GM19025 (cell line): ENCODE measurements around the gene MYCN.

Source experiments
- ATAC-seq: cut with Tn5 transposase; IDR thresholded peaks from one replicate; pipeline ENCODE4 v1.9.1; 2021; ENCODE audit warnings: mild to moderate bottlenecking, low read depth, moderate library complexity; ENCODE audit not compliant: unreplicated experiment

Gene MYCN

DNA sequence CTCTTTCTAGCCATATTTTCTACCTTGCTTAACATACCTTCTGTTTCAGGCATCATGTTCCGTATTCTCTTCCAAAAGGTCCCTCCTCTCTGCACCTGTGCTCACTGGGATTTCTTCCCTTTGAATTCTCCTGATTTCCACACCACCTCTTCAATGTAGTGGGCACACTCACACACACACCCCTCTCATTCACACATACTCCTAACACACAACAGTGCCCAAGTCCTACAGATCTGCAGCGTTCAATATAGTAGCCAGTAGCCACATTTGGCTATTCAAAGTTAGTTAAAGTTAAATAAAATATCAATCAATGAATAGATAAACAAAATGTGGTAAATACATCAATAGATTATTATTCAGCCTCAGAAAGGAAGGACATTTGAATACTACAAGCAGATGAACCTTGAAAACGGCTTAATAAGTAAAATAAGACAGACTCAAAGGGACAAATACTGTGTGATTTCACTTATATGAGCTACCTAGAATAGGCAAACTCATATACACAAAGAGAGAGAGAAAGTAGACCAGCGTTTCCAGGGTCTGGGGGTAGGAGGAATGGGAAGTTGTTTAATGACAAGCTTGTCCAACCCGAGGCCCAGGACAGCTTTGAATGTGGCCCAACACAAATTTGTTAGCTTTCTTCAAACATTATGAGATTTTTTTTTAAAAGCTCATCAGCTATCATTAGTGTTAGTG is 34.4 kb downstream of the MYCN start:
- no peak for ATAC-seq

DNA sequence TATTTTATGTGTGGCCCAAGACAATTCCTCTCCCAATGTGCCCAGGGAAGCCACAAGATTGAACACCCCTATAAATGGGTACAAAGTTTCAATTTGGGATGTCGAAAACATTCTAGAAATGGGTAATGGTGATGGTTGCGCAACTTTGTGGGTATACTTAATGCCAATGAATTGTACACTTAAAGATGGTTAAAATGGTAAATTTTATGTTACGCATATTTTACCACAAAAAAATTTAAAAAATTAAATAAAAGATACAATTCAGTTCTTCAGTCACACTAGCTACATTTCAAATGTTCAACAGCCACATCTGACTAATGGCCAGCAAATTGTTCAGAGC is 34.9 kb downstream of the MYCN start:
- no peak for ATAC-seq

DNA sequence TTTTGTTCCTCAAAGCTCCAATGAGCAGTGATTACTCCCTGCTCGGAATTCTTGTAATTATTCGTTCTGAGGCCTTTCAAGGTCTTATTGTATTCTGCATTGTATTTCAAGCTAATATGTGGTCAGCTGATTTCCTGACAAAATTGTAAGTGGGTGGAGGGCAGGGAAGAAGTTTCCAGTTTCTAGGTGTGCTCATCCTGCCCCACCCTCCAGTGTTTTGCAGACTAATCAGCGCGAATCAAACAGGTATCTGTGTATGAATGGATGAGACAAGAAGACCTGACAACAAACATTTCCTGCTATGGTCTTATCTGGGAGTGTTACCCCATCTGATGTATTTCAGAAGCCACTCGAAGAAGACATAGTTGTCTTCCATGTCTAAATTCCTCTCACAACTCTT is 35.3 kb downstream of the MYCN start:
- ATAC-seq: no peak

DNA sequence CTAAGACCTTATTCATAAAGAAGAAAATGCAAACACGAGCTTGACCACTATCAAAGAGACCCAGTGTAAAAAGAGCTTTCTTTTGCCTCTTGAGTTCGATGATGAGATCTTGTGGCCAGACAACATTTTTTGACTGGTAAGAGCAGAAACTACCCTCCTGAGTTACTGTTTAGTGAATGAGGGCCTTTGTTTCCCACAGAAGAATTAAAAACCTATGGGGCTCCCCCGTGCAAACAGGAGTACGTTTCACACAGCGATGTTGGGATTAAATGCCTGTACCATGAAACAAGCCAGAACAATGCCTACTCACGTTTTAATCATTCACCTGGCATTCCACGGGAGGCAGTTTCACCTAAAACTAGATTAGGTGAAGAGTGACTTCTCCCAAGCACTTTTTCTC is 36.0 kb downstream of the MYCN start:
- no peak for ATAC-seq

DNA sequence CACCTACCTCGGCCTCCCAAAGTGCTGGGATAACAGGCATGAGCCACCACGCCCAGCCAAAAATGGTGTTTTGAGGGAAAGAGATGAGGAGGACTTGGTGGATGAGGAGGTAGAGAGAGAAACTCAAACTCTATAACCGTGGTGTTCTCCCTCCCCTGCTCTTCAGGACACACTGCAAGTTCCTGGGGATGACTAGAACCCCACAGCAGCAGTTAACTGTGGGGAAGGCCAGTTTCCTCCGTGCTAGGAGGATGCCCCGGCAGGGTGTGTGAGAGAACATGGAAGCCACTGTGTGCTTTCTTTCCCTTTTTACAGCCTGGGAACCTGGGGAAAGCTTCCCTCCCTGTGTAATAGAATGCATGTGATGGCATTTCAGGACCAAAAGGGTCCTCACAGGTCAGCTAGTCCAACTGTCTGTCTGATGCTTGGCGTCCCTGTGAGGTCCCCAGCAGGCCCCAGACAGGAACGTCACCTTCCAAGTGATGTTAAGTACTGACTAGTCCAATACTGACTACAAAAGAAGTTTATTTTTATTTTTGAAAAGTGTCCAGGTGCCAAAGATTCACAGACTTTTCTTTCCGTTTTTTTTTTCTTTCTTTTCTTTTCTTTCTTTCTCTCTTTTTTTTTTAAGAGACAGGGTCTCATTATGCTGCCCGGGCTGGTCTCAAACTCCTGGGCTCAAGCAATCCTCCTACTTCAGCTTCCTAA is 38.9 kb downstream of the MYCN start:
- no peak for ATAC-seq

DNA sequence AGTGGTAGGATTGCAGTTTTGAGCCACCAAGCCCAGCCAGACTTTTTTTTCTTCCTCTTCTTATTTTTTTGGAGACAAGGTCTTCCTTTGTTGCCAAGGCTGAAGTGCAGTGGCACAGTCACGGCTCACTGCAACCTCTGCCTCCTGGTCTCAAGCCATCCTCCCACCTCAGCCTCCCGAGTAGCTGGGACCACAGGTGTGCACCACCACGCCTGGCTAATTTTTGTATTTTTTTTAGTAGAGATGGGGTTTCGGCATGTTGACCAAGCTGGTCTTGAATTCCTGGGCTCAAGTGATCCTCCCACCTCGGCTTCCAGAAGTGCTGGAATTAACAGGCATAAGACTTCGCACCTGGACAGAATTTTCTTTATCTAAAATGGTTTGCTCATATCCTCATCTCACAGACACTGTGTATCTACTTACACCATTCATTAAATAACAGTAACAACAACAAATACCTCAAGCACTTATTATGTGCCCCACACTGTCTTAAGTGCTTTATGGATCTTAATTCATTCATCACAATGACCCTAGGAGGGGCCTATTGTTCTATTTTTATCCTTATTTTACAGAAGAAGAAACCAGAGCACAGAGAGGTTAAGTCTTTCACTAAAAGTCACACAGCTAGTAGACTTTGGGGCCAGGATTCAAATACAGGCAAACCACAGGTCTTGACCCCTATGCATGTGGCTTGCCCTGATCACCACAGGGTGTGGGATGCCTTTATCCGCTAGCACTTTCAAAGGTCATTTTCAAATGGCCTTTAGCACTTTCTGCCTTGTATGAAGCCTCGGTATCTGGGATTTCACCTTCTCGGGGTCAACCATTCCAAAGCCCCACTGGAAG is 39.6 kb downstream of the MYCN start:
- no peak for ATAC-seq

DNA sequence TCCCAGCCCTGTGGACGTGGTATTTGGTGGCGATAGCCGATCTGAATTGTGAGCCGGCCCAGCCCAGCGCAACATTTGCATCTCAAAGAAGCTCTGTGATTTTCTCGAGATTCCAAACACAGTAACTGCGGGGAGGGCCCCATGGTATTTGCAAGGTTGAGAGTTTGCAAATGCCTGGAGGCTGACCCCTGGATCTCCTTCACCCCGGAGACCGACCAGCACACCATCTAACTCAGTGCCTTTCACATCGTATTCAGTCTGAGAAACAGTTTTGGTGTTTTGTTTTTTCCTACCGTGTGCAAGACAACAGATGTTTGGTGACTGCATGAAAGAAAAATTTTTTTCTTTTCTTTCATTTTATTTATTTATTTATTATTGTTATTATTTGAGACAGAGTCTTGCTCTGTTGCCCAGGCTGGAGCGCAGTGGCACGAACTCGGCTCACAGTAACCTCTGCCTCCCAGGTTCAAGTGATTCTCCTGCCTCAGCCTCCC is 40.3 kb downstream of the MYCN start:
- ATAC-seq: no peak

DNA sequence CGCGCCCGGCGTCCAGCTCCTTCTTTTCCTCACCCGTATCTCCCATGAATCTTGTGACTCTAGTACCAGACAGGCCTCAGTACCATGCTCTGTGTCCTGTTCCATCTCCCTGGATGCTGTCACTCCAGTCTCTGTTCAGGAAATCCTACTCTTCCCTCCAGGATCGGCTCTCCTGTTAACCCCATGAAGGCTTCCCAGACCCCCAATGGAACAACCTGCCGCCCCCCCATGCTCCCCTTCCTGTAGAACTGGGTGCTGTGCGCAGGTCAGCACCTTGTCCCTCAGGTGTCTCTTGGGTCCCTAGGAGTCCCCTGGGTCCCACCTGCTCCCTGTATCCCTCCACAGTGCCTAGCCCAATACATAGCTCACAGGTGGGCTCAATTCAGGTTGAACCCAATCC is 41.3 kb downstream of the MYCN start:
- no peak for ATAC-seq

DNA sequence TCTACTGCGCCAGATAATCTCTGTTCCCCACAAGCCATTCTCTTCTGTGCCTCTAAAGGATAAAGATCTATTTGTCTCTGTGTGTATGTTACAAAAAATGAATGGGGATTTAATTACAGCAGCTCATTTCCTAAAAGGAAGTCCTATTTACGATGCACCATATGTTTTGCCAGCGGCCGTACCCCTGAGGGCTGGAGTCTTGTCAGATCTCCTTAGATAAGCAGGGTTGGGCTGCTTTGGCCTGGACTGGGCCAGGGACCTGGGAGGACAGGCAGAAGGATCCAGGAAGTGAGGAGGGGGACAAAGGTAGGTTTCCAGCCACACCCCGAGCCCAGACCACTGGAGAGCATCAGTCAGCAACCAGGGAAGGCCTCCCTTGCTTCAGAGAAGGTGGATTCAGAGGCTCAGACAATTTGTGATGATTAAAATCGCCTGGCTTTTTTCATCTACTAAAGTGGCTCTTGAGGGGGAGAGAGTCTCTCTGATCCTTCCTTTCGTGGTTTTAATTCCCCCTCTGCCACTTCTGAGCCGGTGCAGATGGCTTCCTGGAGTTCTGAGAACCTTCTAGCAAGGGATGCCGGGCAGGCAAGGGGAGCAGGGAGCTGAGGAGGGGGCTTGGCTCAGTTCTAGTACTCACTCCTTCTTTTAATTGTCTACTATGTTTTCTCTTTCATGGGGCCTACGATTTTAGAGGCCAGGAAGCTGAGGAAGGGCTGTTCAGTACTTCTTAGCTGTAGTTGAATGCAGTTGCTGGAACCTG is 42.1 kb downstream of the MYCN start:
- no peak for ATAC-seq

DNA sequence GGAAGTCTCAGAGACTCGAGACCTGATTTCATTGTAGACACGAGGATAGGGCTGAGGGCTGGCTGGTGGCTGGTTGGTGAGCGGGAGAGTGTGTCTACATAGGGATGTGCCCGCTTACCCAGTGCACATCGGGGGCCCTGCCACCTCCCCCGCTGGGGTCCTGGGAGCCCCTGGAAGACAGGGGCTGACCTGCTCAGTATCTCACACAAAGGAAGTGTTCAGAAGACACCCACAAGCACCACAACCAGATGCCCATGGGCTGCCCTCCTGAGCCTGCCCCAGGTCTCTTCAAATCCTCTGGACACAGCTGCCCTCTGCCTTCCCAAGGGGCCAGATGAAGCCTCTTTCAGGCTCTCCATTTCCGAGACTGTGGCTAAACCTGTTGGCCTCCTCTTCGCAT is 43.1 kb downstream of the MYCN start:
- ATAC-seq: no peak

DNA sequence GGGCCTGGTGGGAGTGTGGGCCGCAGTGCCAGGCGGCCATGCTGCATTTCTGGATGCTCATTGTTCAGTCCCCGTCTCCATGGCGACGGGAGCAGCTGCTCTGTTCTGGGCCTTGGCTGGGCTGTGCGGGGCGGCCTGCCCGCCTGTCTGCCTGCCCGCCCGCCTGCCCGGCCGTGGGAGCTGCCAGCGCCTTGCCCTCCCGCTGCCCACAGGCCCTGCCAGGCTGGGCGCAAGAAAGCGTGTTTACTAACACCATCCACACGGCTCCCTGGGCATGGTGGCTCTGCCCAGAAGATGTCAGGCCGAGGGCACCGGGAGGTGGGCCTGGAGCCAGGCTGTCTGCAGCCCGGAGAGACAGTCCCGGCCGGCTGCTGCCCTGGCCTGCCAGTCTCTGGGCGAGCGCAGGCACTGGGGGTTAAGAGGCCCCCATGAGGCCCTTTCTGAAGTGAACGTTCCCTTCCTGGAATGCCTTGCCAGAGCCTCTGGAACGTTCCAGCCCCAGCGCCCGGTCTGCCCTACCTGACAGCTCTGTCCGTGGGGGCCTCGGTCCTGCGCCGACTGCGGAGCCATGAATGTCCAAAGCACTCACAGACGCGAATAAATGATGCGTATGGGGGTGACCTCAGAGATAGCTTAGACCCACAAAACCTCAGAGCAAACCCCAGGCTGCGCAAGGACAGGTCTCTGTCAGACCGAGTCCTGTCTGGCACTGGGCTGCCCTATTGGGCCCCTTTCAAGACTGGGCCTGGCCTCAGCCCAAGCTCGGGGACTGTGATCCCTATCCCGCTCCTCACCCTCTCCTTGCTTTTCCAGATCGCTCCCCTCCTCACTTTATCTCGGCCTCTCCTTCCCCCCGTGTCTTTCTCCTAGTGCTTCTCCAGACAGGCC is 44.3 kb downstream of the MYCN start:
- ATAC-seq: no peak

DNA sequence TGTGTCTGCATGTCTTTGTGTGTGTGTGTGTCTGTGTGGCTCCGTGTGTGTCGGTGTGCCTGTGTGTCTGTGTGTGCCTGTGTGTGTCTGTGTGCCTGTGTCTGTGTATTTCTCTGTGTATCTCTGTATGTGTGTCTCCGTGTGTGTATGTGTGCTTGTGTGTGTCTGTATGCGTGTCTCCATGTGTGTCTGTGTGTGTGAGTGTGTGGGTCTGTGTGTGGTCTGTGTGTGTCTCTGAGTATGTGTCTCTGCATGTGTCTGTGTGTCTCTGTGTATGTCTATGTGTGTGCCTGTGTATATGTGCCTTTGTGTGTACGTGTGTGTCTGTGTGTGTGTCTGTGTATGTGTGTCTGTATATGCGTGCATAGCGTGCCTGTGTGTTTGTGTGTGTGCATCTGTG is 45.2 kb downstream of the MYCN start:
- ATAC-seq: no peak

DNA sequence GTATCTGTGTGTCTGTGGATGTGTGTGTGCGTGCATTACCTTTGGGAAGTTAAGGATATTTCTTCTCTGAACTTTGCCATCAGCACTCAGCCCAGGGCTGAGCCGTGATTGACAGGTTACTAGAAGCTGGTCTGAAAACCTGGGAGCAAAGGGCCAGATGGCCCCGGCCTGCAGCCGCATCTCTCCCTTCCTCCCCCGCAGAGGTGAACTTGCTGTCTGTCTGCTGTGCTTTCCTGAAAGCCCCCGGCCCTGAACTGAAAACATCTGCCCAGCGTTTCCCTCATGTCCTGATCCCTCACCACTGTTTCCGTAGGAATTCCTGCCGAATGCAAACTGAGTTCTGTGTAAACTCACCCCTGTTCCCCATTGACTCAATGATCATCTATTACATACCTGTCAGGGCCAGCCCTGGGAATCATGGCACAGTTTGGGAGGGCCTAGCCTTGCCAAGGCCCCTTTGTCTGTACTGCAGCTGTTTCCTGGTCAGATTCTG is 45.8 kb downstream of the MYCN start:
- no peak for ATAC-seq

DNA sequence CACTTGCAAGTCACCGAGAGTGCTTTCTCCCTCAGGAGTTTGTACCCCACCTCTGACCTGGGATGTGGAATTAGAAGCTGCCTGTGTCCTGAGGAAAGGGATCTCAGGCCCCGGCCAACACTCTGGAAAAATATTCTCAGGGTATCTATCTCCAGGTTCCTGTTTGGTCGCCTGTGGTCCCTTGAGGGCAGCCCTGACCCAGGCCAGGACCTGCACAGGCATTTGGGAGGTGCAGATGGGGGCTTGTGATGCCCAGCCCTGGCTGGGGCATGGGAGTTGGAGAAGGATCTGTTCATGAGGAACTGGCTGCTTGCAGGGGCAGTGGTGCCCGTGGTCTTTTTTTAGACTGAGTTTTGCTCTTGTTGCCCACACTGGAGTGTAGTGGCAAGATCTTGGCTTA is 46.3 kb downstream of the MYCN start:
- no peak for ATAC-seq

DNA sequence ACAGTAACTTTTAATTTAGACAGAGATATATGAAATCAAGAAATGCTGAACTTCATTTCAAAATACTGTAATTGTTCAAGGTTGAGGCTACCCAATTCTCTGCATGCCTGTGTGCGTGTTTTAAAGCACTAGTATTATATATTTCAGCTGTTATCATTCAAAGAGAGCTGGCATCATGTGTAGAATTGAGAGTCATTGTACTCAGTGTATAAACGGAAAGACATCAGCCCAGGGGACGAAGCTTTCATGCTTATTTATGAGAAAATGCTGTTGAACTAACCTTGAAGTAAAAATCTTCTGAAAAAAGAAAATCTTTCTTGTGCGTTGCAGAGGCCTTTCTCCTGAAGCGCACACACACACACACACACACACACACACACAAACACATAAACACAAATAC is 48.4 kb downstream of the MYCN start:
- ATAC-seq: no peak

DNA sequence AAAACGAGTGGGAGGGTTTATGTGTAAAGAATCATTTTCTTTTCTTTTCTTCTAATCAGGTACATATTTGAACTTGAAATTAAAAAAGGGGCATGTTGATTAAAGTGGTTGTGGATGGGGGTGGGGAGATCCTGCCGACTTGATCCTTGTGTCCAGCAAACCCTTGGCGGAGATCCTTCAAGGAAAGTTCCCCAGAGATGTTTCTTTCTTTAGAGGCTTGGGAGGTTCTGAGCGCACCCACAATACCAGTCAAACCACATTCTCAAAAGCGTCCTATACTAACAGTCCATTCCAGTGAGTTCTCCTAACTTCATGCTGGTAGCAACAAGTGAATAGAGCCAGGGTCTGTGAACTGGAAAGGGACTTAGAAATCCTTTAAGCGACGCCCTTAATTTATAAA is 49.2 kb downstream of the MYCN start:
- ATAC-seq: no peak

DNA sequence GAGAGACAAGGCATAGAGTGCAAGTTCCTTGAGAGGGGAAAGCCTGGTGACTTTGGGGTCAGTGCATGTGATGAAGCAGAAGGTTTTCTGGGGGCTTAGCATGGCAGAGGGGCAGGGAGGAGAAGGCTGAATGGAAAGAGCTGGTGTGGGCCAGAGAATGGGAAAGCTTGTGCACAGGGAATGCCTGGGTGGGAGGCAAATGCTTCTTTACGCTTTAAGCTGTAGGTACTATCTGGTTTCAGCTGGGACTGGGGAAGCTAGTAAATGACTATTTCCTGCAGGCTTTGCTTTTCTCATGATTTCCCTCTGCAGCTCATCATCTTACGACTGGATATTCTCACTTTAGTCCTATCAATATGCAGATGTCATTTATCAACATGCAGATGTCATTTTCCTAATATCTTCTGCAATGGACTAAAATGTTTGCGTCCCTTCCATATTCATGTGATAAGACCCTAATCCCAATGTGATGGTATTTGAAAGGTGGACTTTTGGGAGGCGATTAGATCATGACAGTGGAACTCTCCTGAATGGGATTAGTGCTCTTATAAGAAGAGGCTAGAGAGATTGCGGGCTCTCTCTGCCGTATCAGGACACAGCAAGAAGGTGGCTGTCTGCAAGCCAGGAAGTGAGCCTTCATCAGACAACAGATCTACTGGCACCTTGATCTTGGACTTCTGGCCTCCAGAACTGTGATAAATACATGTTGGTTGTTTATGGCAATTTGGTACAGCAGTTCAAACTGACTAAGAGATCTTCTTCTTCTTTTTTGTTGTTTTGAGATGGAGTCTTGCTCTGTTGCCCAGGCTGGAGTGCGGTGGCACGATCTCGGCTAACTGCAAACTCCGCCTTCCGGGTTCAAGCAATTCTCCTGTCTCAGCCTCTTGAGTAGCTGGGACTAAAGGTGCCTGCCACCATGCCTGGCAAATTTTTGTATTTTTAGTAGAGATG is 50.1 kb downstream of the MYCN start:
- no peak for ATAC-seq

DNA sequence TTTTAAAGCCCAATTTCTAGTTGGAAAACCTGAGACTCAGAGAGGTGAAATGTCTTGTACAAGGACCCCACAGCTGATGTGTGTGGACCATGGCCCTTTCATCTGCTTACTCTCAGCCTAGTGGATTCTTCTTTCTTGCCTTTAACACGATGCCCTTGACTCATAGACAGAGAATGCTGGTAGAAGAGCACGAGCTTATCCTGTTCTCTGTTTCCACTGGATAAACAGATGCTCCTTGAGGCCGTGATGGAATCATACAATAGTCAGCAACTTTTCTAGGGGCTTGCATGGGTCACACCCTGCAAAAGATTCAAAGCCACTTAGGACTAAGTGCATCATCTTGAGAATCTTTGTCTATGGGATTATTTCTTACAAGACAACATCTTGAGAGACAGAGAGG is 50.9 kb downstream of the MYCN start:
- no peak for ATAC-seq
